ENCODE results near the gene ACSF3. TPM values are rescaled to one million over a fixed set of nuclear protein-coding genes. Genes with fewer than 3 reads are reported as not detected.

ACSF3 gene
- total RNA-seq, 4 donors from 2014 or later, result 94.6 to 120 (median 108) TPM

DNA sequence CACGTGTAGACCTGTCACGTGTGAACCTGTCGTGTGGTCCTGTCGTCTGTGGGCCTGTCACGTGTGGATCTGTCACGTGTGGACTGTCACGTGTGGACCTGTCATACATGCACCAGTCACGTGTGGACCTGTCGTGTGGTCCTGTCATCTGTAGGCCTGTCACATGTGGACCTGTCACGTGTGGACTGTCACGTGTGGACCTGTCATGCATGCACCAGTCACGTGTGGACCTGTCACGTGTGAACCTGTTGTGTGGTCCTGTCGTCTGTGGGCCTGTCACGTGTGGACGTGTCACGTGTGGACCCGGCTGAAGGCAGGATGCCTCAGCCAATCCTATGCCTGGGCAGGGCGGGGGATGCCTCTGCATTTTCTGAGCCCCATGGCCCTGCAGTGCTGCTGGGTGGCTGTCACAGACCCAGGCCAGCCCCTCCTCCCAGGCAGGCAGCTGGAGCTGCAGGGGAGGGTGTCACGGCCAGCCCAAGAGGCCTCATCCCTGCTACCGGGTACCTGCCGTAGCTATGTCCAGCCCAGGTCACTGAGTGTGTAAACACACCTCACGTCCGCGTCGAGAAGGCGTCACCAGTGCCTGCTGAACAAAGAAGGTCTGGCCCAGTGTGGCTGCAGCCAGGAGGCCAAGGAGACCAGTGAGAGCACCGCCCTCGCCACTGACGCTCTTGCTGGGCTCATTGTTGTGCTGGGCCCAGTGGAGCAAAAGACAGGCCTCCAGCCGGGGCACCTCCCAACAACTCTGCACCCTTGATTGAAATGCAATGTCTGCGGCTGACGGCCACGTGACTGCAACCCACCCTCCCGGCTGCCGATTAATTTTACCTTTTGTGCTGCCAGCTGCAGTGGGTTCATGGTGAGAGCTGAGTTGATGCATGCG lies 18.6 kb upstream of the ACSF3 start:
- no peak for TF ChIP-seq POLR2A (IDR thresholded peaks at IDR 0.05)
- TF ChIP-seq, protein P1, sequence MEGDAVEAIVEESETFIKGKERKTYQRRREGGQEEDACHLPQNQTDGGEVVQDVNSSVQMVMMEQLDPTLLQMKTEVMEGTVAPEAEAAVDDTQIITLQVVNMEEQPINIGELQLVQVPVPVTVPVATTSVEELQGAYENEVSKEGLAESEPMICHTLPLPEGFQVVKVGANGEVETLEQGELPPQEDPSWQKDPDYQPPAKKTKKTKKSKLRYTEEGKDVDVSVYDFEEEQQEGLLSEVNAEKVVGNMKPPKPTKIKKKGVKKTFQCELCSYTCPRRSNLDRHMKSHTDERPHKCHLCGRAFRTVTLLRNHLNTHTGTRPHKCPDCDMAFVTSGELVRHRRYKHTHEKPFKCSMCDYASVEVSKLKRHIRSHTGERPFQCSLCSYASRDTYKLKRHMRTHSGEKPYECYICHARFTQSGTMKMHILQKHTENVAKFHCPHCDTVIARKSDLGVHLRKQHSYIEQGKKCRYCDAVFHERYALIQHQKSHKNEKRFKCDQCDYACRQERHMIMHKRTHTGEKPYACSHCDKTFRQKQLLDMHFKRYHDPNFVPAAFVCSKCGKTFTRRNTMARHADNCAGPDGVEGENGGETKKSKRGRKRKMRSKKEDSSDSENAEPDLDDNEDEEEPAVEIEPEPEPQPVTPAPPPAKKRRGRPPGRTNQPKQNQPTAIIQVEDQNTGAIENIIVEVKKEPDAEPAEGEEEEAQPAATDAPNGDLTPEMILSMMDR (IDR thresholded peaks at IDR 0.05), result no peak
- DNase-seq, result no peak
- Histone ChIP-seq H3K9me3 (no peaks in the 10 kb centered on the region), H3K36me3 (no peaks in the 10 kb centered on the region), H3K27me3 (no peaks in the 10 kb centered on the region), H3K4me3 (no peak overlapping the region), H3K27ac (no peak overlapping the region), H3K4me1 (peaks cover 0 to 8% (median 0%) of the 10 kb centered on the region in 4 donors)

DNA sequence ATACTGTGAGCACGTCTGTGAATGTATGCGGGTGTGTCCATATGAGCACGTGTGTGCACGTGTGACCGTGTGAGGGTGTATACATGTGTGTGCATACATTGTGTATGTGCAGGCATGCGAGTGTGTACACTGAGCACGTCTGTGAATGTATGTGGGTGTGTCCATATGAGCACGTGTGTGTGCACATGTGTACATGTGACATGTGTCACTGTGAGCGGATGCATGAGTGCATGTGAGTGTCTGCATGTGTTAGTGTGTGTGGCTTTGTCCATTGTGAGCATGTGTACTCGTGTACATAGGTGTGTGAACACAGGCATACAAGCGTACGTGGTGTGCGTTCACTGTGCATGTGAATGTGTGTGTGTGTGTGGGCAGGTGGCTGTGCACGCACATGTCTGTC lies 17.5 kb upstream of the ACSF3 start:
- Histone ChIP-seq H3K4me1 (peaks cover 0 to 8% (median 0%) of the 10 kb centered on the region in 4 donors), H3K27ac (no peak overlapping the region), H3K27me3 (no peaks in the 10 kb centered on the region), H3K36me3 (no peaks in the 10 kb centered on the region), H3K9me3 (no peaks in the 10 kb centered on the region), H3K4me3 (no peak overlapping the region)
- DNase-seq, result no peak
- TF ChIP-seq POLR2A (IDR thresholded peaks at IDR 0.05), result no peak
- TF ChIP-seq, protein P1 (IDR thresholded peaks at IDR 0.05), result no peak

DNA sequence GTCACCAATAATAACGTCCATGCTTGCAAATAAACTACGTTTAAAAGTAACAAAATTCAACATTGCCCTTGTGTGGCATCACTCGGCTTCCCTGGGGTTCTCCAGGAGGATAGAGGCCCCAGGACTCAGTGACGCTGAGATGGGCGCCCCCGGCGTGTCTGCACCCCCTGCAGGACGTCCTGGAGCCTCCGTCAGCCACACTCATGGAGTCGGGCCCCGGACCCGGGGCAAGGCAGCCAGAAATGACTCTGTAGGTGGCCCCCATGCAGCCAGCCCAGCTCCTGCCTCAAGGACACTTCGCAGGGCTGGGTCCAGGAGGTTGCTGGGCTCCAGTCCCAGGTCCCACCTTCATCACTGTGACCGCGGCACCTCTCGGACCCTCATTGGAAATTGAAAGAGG lies 16.6 kb upstream of the ACSF3 start:
- Histone ChIP-seq H3K27me3 (no peaks in the 10 kb centered on the region), H3K36me3 (no peaks in the 10 kb centered on the region), H3K27ac (no peak overlapping the region), H3K4me1 (peaks cover 0 to 1% (median 0%) of the 10 kb centered on the region in 4 donors), H3K4me3 (no peak overlapping the region), H3K9me3 (no peaks in the 10 kb centered on the region)
- DNase-seq, result no peak
- no peak for TF ChIP-seq POLR2A (IDR thresholded peaks at IDR 0.05)
- TF ChIP-seq, protein P1 (IDR thresholded peaks at IDR 0.05), result no peak

- Histone ChIP-seq H3K9me3 (no peaks in the 10 kb centered on the region), H3K4me3 (no peak overlapping the region), H3K4me1 (no peaks in the 10 kb centered on the region), H3K27ac (no peak overlapping the region), H3K36me3 (no peaks in the 10 kb centered on the region), H3K27me3 (no peaks in the 10 kb centered on the region)
- TF ChIP-seq, protein P1 (IDR thresholded peaks at IDR 0.05), result no peak
- no peak for TF ChIP-seq POLR2A (IDR thresholded peaks at IDR 0.05)
- DNase-seq, result no peak
Observed at GRCh38 chr16:89078172-89078571, 15.5 kb upstream of the ACSF3 start.

- H3K27ac ChIP-seq, result no peak overlapping the region
- H3K9me3 ChIP-seq, result no peaks in the 10 kb centered on the region
- H3K4me3 ChIP-seq, result no peak overlapping the region
- TF ChIP-seq, protein P1 (IDR thresholded peaks at IDR 0.05), result no peak
- no peak for TF ChIP-seq POLR2A (IDR thresholded peaks at IDR 0.05)
- no peaks in the 10 kb centered on the region for H3K4me1 ChIP-seq
- no peaks in the 10 kb centered on the region for H3K27me3 ChIP-seq
- H3K36me3 ChIP-seq, result no peaks in the 10 kb centered on the region
- no peak for DNase-seq
Observed at GRCh38 chr16:89079434-89079980, 14.1 kb upstream of the ACSF3 start.
